ENCODE measurements around the gene TCF4.
A peak's percentile ranks its signal among the peaks of the same experiment; 100 is the strongest.

TCF4 gene

DNA sequence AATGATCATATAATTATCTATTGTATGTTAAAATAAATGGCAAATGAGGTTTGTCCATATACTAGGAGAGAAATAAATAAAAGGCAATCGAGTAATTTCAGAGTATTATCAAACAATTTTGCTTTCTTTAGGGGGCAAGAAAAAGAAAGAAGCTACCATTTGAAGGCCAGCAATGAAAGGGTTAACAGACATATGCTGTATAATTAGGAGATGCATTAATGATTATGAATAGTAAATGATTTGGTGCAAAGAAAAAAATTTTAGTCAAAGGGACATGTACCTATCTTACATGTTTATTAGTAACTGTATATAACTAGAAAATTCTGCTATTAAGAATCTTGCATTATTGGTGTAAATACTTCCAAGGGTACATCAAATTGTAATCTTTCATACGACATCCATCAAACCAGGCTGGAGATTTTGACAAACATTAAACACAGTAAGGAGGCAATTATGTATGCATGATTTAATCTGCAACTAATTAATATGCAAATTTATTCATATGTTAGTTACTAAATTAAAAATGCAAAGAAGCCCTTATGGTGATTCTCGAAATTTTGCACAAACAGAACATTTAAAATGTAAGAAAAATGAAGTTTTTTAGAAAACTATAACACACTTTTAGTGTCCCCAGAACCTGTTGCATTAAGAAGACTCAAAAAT, 251.4 kb downstream of the TCF4 start:
- in situ Hi-C loops (cut with HindIII; ENCODE audit: low sequenced_read_pairs) = no loop called here
- TF ChIP-seq, protein P1, sequence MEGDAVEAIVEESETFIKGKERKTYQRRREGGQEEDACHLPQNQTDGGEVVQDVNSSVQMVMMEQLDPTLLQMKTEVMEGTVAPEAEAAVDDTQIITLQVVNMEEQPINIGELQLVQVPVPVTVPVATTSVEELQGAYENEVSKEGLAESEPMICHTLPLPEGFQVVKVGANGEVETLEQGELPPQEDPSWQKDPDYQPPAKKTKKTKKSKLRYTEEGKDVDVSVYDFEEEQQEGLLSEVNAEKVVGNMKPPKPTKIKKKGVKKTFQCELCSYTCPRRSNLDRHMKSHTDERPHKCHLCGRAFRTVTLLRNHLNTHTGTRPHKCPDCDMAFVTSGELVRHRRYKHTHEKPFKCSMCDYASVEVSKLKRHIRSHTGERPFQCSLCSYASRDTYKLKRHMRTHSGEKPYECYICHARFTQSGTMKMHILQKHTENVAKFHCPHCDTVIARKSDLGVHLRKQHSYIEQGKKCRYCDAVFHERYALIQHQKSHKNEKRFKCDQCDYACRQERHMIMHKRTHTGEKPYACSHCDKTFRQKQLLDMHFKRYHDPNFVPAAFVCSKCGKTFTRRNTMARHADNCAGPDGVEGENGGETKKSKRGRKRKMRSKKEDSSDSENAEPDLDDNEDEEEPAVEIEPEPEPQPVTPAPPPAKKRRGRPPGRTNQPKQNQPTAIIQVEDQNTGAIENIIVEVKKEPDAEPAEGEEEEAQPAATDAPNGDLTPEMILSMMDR (IDR thresholded peaks at IDR 0.05; ENCODE audit: low read depth, low read length) = no peak
- DNase-seq (ENCODE audit: low read depth, low spot score) = no peak
- no peak overlapping the region for H3K4me3 ChIP-seq (ENCODE audit: low read depth, low read length)

DNA sequence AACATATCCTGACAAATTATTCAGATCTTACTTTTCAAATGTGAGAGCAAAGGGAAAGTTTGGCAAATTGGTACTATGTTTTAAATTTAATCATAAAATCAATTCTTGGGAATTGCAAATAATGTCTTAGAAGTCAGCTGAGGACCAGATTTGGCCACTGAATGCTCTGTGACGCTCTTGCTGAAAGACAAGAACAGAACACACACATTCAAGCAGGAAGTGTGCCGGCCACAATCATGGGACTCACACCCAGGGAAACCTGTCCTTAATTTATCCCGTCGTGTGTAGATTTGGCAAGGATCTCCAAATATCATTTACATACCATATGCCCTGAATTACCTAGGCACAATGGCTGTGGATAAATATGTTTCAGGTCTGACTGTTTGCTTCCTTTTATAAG, 253.1 kb downstream of the TCF4 start:
- H3K4me3 ChIP-seq (ENCODE audit: low read depth, low read length) = no peak overlapping the region
- TF ChIP-seq, protein P1 (IDR thresholded peaks at IDR 0.05; ENCODE audit: low read depth, low read length) = no peak
- no peak for DNase-seq (ENCODE audit: low read depth, low spot score)
- in situ Hi-C loops (cut with HindIII; ENCODE audit: low sequenced_read_pairs) = no loop called here

DNA sequence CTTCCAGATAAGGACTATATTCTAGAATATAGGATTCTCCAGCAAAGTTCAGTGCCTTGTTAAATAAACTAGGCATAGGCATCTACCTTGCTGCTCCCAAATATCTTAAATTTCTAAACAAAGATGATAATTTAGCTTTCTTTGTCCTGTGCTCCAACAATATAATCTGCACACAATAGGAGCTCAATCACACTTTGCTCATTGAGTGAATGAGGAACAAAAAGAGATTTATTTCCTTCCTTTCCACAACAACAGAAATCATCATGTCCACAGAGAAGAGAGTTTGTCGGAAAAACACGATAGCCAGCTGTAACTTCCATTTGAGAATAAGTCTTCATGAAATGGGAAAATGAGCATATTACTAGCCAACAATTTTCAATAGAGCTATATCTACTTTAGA, 256.7 kb downstream of the TCF4 start:
- in situ Hi-C loops (cut with HindIII; ENCODE audit: low sequenced_read_pairs) = no loop called here
- no peak for DNase-seq (ENCODE audit: low read depth, low spot score)
- H3K4me3 ChIP-seq (ENCODE audit: low read depth, low read length) = no peak overlapping the region
- TF ChIP-seq, protein P1 (IDR thresholded peaks at IDR 0.05; ENCODE audit: low read depth, low read length) = no peak

- no peak overlapping the region for H3K4me3 ChIP-seq (ENCODE audit: low read depth, low read length)
- TF ChIP-seq, protein P1 (IDR thresholded peaks at IDR 0.05; ENCODE audit: low read depth, low read length) = no peak
- DNase-seq (ENCODE audit: low read depth, low spot score) = peak; percentile 67
- in situ Hi-C loops (cut with HindIII; ENCODE audit: low sequenced_read_pairs) = no loop called here
Observed at GRCh38 chr18:55328301-55328700, 259.7 kb downstream of the TCF4 start.

DNA sequence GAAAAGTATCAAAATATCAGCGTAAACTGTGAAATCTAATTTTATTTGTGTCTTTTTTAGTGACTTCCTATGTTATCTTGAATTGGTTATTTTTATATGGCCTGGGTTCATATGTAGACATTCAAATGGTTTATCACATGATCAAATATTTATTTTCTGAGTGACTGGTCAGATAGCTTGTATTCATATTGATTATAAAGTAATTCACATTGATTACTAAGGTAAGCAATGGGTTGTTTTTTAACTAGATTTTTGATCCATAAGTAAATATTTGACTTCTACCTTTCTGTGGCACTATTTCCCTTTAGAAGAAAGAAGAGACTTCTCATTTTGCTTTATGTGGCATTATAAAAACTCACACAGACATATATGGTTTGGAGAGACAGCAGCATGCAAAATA, 260.5 kb downstream of the TCF4 start:
- DNase-seq (ENCODE audit: low read depth, low spot score) = no peak
- TF ChIP-seq, protein P1 (IDR thresholded peaks at IDR 0.05; ENCODE audit: low read depth, low read length) = no peak
- in situ Hi-C loops (cut with HindIII; ENCODE audit: low sequenced_read_pairs) = no loop called here
- H3K4me3 ChIP-seq (ENCODE audit: low read depth, low read length) = no peak overlapping the region

DNA sequence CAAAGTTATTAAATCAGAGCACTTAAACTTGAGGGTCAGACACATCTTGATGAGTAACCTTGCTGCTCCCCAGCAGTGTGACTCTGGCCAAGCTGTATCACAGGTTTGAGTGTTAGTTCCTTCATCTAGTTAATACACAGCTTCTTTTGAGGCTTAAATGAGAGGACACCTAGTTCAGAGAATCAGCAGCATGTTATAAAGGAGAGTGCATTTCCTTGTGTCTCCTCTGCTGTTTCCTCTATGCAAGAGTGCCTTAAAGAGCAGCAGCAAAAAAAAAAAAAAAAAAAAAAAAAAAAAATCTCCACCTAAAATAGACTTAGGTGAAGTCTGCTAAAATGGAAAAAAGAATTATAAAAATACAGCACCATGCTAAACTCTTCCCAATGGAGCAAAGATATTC, 261.9 kb downstream of the TCF4 start:
- TF ChIP-seq, protein P1 (IDR thresholded peaks at IDR 0.05; ENCODE audit: low read depth, low read length) = no peak
- no peak overlapping the region for H3K4me3 ChIP-seq (ENCODE audit: low read depth, low read length)
- in situ Hi-C loops (cut with HindIII; ENCODE audit: low sequenced_read_pairs) = no loop called here
- no peak for DNase-seq (ENCODE audit: low read depth, low spot score)

Measured in astrocyte of the spinal cord (primary cell).